IMR-90 (cell line): Measurements from ENCODE around the gene CDC42EP4. TPM values are rescaled to one million over a fixed set of nuclear protein-coding genes. Genes with fewer than 3 reads are reported as not detected.

ENCODE experiments used
- ATAC-seq: fragments of 200-7000 bp; cut with Tn5 transposase; 2 replicates; pipeline ENCODE4 v1.9.1; 2020; ENCODE audit warnings: low read depth, mild to moderate bottlenecking, moderate library complexity
- BruUV-seq: library from RNA; stranded (reverse); fragments of 400-500 nt; replicated peaks from 2 replicates; lab custom pipeline; 2021; lab: Mats Ljungman, UMichigan
- CTCF ChIA-PET: fragments of 300-600 bp; formaldehyde crosslinking; extraction: SDS; loops from one replicate; lab custom pipeline; 2021; ENCODE audit warnings: antibody characterized with exemption; lab: Yijun Ruan, JAX
- POLR2A ChIA-PET: fragments of 300-600 bp; sonication (Branson Sonifier 250); formaldehyde crosslinking; loops from one replicate; lab custom pipeline; 2022; ENCODE audit warnings: antibody characterized with exemption; ENCODE audit not compliant: unreplicated experiment; lab: Charles Lee
- DNase-seq: peaks from one replicate; pipeline ENCODE4 v3.0.0; 2013
- H2AFZ ChIP-seq: replicated peaks from 2 replicates; pipeline ENCODE3; 2013; ENCODE audit warnings: low read length, mild to moderate bottlenecking; ENCODE audit not compliant: poor library complexity
- H2AK5ac ChIP-seq: 2 replicates; pipeline ENCODE4 v1.6.1; 2013; ENCODE audit warnings: low read depth, low read length, inconsistent platforms
- H2AK9ac ChIP-seq: replicated peaks from 2 replicates; pipeline ENCODE3; 2013; ENCODE audit warnings: mild to moderate bottlenecking, low read depth, low read length, moderate library complexity; ENCODE audit not compliant: poor library complexity
- H2BK120ac ChIP-seq: 2 replicates; pipeline ENCODE4 v1.6.1; 2013; ENCODE audit warnings: low read depth, low read length, inconsistent platforms
- H2BK15ac ChIP-seq: 3 replicates; pipeline ENCODE4 v1.6.1; 2013; ENCODE audit warnings: low read depth, low read length, inconsistent platforms
- H2BK20ac ChIP-seq: 2 replicates; pipeline ENCODE4 v1.6.1; 2013; ENCODE audit warnings: low read depth, mild to moderate bottlenecking, inconsistent platforms, low read length, moderate library complexity
- H2BK5ac ChIP-seq: 2 replicates; pipeline ENCODE4 v1.6.1; 2013; ENCODE audit warnings: mild to moderate bottlenecking, low read depth, low read length, inconsistent platforms; ENCODE audit not compliant: poor library complexity, severe bottlenecking
- H3K14ac ChIP-seq: replicated peaks from 2 replicates; pipeline ENCODE4 v1.6.1; 2013; ENCODE audit warnings: low read depth, low read length, inconsistent platforms
- H3K18ac ChIP-seq: 2 replicates; pipeline ENCODE4 v1.6.1; 2013; ENCODE audit warnings: low read depth, low read length, control low read depth
- H3K23ac ChIP-seq: 2 replicates; pipeline ENCODE4 v1.6.1; 2013; ENCODE audit warnings: low read depth, low read length, inconsistent platforms
- H3K27ac ChIP-seq: 2 replicates; pipeline ENCODE4 v1.5.1; 2013; ENCODE audit warnings: mild to moderate bottlenecking, control low read depth, low read length; ENCODE audit not compliant: insufficient read depth
- H3K27me3 ChIP-seq: 2 replicates; pipeline ENCODE4 v1.6.1; 2013; ENCODE audit warnings: low read length; ENCODE audit not compliant: control insufficient read depth, insufficient read depth
- H3K36me3 ChIP-seq: 2 replicates; pipeline ENCODE4 v1.6.1; 2013; ENCODE audit warnings: low read length, mixed read lengths; ENCODE audit not compliant: control insufficient read depth, insufficient read depth
- H3K4ac ChIP-seq: 2 replicates; pipeline ENCODE4 v1.6.1; 2013; ENCODE audit warnings: low read depth, low read length, inconsistent platforms
- H3K4me1 ChIP-seq: 2 replicates; pipeline ENCODE4 v1.6.1; 2013; ENCODE audit warnings: low read length, mixed read lengths; ENCODE audit not compliant: control insufficient read depth, insufficient read depth
- H3K4me2 ChIP-seq: 2 replicates; pipeline ENCODE4 v1.6.1; 2013; ENCODE audit warnings: low read depth, mild to moderate bottlenecking, control low read depth, low read length, moderate library complexity
- H3K4me3 ChIP-seq: 2 replicates; pipeline ENCODE4 v1.5.1; 2013; ENCODE audit warnings: low read depth, mild to moderate bottlenecking, control low read depth, low read length, moderate library complexity; ENCODE audit not compliant: insufficient read depth
- H3K56ac ChIP-seq: 2 replicates; pipeline ENCODE4 v1.6.1; 2013; ENCODE audit warnings: low read length, inconsistent platforms; ENCODE audit not compliant: insufficient read depth; ENCODE audit errors: extremely low read depth
- H3K79me1 ChIP-seq, 2 experiments: 2 replicates each; pipeline ENCODE4 v1.6.1; 2013; ENCODE audit warnings: low read length in 2 of 2, inconsistent platforms in 1 of 2, low read depth in 1 of 2
- H3K9ac ChIP-seq: 2 replicates; pipeline ENCODE4 v1.6.1; 2013; ENCODE audit warnings: low read depth, low read length, control low read depth
- H3K9me1 ChIP-seq: 2 replicates; pipeline ENCODE4 v1.6.1; 2013; ENCODE audit warnings: low read length, inconsistent platforms; ENCODE audit not compliant: insufficient read depth
- H3K9me3 ChIP-seq: 2 replicates; pipeline ENCODE4 v1.6.1; 2013; ENCODE audit warnings: low read length; ENCODE audit not compliant: control insufficient read depth, insufficient read depth
- H4K20me1 ChIP-seq: 2 replicates; pipeline ENCODE4 v1.6.1; 2013; ENCODE audit warnings: low read length, inconsistent platforms; ENCODE audit not compliant: insufficient read depth
- H4K5ac ChIP-seq: 2 replicates; pipeline ENCODE4 v1.6.1; 2013; ENCODE audit warnings: mild to moderate bottlenecking, low read depth, low read length, control low read depth
- H4K8ac ChIP-seq, 2 experiments: 2 replicates each; pipeline ENCODE4 v1.6.1; 2013; ENCODE audit warnings: low read depth in 2 of 2, low read length in 2 of 2, control low read depth in 1 of 2, inconsistent platforms in 1 of 2
- H4K91ac ChIP-seq: 2 replicates; pipeline ENCODE4 v1.6.1; 2013; ENCODE audit warnings: low read depth, low read length, inconsistent platforms; ENCODE audit not compliant: insufficient read depth
- CEBPB ChIP-seq: IDR thresholded peaks from 2 replicates; pipeline ENCODE4 v1.6.1; 2012; ENCODE audit warnings: low read depth, low read length, improper control_type of control experiment
- CTCF ChIP-seq: conservative IDR thresholded peaks from 2 replicates; pipeline ENCODE4 v1.5.1; 2012; ENCODE audit warnings: mild to moderate bottlenecking, low read depth, low read length, improper control_type of control experiment
- MAFK ChIP-seq: IDR thresholded peaks from 2 replicates; pipeline ENCODE4 v1.6.1; 2012; ENCODE audit warnings: low read depth, low read length, improper control_type of control experiment
- WGBS, 2 experiments: methylation state at CpG; one replicate each; pipeline versions ENCODE4 v1.1.5 to v1.1.7; 2013; ENCODE audit warnings: missing lambda C conversion rate in 2 of 2; ENCODE audit not compliant: insufficient read length in 1 of 2; ENCODE audit errors: extremely low coverage in 2 of 2; 5-methylcytosine and 5-hydroxymethylcytosine counted together
- dilution Hi-C: fragments of 300-500 bp; cut with HindIII; formaldehyde crosslinking; loops from one replicate; pipeline ENCODE4 v1.14.3; 2018; ENCODE audit warnings: low sequenced_read_pairs; ENCODE audit not compliant: unreplicated experiment
- in situ Hi-C: fragments of 300-500 bp; cut with MboI; formaldehyde crosslinking; loops from 3 replicates; pipeline ENCODE4 v1.14.3; 2019; ENCODE audit warnings: low sequenced_read_pairs, inconsistent platforms, mixed read lengths
- intact Hi-C: fragments of 100-400 bp; cut with micrococcal nuclease; formaldehyde crosslinking; loops from 2 replicates; pipeline ENCODE4 v1.10.0; 2022
- polyA plus RNA-seq, 3 experiments: library from polyadenylated mRNA; depleted of rRNA; stranded (reverse); fragments of >200 nt; gene quantifications; 2 replicates each; pipeline ENCODE4 v1.2.3, GENCODE V29; 2012; ENCODE audit warnings: low replicate concordance in 1 of 3
- total RNA-seq: library from RNA; depleted of rRNA; stranded (reverse); fragments of >200 nt; gene quantifications from 2 replicates; pipeline ENCODE4 v1.2.3, GENCODE V29; 2012

CDC42EP4 gene
- total and polyA plus RNA-seq, 2 of the 4 experiments (the other 2 are of a cell fraction) = 14.3 to 25.8 TPM

GRCh38 chr17:73291260-73291801, 20.5 kb downstream of the CDC42EP4 start (continued):
- no peak for TF ChIP-seq MAFK

- Histone ChIP-seq H2BK5ac (peak overlapping the region; percentile 94), H2AK9ac (peak overlapping the region; percentile 90), H2BK15ac (peak overlapping the region; percentile 46; the same call in 2 of the 3 replicates), H2BK20ac (peak overlapping the region; percentile 77), H3K36me3 (peaks cover 11% of the 10 kb centered on the region), H4K8ac (peak overlapping the region; percentile 46 to 83; a peak in 3 of 4 replicates), H2AK5ac (peak overlapping the region; percentile 66), H3K4me2 (peak overlapping the region; percentile 43), H3K9ac (peak overlapping the region; percentile 14; the same call in 1 of the 2 replicates), H3K14ac (peak overlapping the region; percentile 34; the same call in 1 of the 2 replicates), H3K4me1 (peaks cover 46% of the 10 kb centered on the region), H3K18ac (peak overlapping the region; percentile 43; the same call in 1 of the 2 replicates), H3K27me3 (no peaks in the 10 kb centered on the region), H4K20me1 (peaks cover 74% of the 10 kb centered on the region), H4K5ac (no peak overlapping the region), H3K9me3 (no peaks in the 10 kb centered on the region), H3K4me3 (no peak overlapping the region), H4K91ac (peak overlapping the region; percentile 95), H2AFZ (peak overlapping the region; percentile 76), H3K56ac (0 out of 2 replicates have a peak overlapping the region, but pooled peaks have one; percentile 7), H3K23ac (peak overlapping the region; percentile 14; the same call in 1 of the 2 replicates), H3K27ac (peak overlapping the region; percentile 66), H3K4ac (peak overlapping the region; percentile 93), H3K9me1 (peaks cover 42% of the 10 kb centered on the region), H3K79me1 (peaks cover 37 to 94% of the 10 kb centered on the region in 2 experiments), H2BK120ac (peak overlapping the region; percentile 78)
- in situ Hi-C loops = no loop called here
- dilution Hi-C loops = no loop called here
- no TSS peak for BruUV-seq
- TF ChIP-seq CTCF = no peak
- TF ChIP-seq CEBPB = peak; percentile 49
- intact Hi-C loops = no loop called here
- ATAC-seq (no peak), DNase-seq (no peak)
- ChIA-PET POLR2A (interaction anchor here (1.1 kb wide), 1 partner anchor 20 kb away, joined by 5 read pairs; no protein-coding TSS in a partner anchor), CTCF (interaction anchor here (0.6 to 1.0 kb wide), 2 partner anchors 20 to 50 kb away, joined by 3 to 5 read pairs; no protein-coding TSS in a partner anchor)
- 98% methylated on average over 5 of the region's 16 CpGs; no CpG with 5 or more reads in 1 of the 2 experiments for WGBS, 2 experiments
Measured at GRCh38 chr17:73290399-73291259, 21.2 kb downstream of the CDC42EP4 start.
